ENCODE results near the gene ZNRD2.
"Not testable (repeated sequence)": the region's sequence is repeated elsewhere in the genome, so short reads cannot be mapped to it uniquely, and the experiment has no call there.

The ZNRD2 gene

DNA sequence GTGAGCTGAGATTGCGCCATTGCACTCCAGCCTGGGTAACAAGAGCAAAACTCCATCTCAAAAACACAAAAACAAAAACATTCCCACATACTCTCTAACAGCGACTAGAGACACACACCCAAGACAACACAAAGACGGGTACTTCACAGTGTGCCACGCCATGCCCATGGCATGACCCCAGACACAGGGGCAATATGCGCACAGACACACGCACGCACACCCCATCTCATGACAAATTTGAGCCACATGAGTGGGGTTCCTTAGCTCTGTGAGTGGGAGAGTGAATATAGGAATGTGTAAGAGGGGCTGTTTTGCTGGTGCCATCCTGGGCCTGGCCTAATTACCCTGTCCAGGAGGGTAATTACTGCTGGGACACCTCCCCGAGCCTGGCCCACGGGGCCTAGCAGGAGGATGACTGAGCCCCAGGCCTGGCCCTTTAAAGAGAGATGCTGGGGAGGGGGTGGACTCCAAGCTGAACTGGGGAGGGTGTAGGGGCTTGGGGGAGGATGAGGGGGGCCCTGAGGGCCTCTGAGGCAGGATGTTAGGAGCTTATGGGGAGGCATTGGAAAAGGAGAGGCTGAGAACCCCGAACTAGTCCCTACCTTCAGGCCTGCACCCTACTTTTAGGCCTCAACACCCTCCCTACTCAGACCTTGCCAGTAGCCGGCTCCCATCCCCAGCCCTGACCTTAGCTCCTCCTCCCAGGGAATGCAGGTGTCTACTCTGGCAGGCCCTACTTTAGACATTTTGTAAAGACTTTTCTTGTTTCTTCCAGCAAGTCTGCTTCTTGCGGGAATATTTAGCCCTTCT is 13.6 kb upstream of the ZNRD2 start:
- H3K4me3 ChIP-seq (ENCODE audit: low read length) = no peak overlapping the region

DNA sequence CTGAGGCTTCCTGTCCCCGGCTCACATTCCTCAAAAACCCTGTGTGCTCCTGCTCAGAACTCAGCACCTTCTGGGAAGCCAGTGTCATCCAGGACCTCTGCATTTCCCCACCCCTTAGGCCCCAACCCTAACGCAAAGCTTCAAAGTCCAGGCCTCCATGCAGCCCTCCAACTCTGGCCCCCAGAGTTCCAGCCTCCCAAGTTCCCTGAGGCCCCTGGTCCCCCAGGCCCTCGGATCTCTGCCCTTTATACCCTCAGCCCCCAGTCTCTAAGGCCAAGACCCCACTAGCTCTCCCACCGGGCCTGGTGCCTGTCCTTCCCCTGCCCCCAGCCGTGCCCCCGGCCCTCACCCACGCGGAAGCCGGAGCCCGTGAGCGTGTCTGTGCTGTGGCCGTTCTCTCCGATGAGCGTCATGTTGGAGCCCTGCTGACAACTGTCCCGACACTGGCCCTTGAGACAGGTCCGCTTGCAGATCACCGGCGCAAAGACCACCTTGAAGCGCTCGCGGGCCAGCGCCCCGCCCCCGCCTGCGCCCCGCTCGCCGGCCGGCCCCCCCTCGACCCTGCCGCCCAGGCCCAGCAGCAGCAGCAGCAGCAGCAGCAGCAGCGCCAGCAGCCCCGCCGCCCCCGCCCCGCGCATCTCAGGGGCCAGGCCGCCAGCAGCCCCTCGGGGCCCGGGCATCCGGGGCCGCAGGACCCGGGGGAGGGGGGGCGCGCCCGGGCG is 12.8 kb upstream of the ZNRD2 start:
- H3K4me3 ChIP-seq (ENCODE audit: low read length) = no peak overlapping the region
- no peak for TF ChIP-seq ZNF274 (IDR thresholded peaks at IDR 0.05; ENCODE audit: low read depth, low read length)

More for the DNA sequence above, 13.6 kb upstream of the ZNRD2 start:
- TF ChIP-seq ZNF274 (IDR thresholded peaks at IDR 0.05; ENCODE audit: low read depth, low read length) = no peak

DNA sequence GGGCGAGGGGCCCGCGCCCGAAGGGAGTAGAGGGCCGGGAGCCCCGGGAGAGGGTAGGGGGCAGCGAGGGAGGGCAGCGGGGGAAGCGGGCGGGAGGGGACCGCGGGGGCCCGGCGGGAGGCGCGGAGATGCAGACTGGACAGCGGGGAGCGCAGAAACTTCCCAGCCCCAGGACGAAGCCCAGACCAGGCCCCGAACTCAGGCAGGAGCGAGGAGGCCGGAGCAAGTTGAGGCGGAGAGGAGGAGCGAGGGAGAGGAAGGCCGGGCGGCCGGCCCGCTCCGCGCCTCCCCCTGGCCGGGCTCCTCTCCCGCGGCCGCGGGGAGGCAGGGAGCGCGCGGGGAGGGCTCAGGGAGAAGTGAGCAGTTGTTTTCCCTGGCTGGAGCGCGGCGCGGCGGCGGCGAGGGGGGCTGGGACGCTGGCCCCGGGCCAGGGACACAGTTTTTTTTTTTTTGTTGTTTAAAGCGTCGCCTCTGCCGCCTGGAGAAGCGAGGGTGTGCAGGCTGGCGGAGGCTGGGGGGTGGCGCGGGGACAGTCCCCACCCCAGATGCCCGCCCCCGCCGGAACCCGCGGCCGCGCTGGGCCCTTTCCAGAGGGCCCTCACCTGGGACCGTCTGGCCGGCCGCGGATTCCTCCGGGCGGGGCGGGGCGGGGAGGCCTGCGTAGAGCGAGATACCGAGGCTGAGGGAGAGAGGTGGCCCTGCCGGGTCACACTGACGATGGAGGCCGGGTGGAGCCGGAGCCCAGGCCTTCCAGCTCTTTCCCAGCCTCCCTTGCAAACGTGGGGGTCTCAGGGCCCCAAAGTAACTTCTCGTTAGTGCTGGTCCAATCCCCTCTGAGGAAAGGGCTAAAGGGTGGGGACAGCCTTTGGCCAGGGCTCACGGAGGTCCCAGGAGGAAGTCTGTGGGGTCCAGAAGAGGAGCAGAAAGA is 12.0 kb upstream of the ZNRD2 start, which contains the start of gene LTBP3:
Gene LTBP3, minus strand, starts transcription at position 358 of the 928 bp plus-strand sequence. CDS start 400 bp downstream, outside the sequence.
- H3K4me3 ChIP-seq (ENCODE audit: low read length) = peak within 1 kb of the TSS; percentile 19; the same call in 1 of the 2 replicates
- no peak for TF ChIP-seq ZNF274 (IDR thresholded peaks at IDR 0.05; ENCODE audit: low read depth, low read length)

DNA sequence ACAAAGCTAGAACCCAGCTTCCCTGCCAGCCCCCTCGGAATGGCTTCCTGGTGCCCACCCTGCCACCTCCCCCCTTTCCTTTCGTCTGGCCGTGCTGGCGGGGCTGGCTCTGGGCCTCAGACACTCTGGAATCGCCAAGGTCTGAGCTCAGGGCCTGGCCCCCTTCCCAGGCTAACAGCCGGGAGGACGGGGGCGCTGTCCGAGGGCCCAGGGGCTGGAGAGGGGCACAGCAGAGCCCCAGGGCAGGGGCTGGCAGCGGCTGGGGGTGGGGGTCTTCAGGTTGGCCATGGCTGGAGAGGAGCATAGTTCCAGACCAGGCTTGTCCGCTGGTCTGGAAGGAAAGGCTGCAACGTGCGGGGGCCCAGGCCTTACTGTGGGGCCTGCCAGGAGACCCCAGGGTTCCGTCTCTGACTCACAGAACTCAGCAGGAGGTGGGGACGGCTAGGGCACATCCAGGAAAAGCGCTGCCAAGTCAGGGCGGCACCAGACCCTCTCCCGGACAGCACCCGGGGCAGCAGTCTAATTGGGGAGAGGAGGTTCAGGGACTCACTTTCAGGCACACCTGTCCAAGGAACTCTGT is 11.3 kb upstream of the ZNRD2 start:
- no peak for TF ChIP-seq ZNF274 (IDR thresholded peaks at IDR 0.05; ENCODE audit: low read depth, low read length)
- no peak overlapping the region for H3K4me3 ChIP-seq (ENCODE audit: low read length)

DNA sequence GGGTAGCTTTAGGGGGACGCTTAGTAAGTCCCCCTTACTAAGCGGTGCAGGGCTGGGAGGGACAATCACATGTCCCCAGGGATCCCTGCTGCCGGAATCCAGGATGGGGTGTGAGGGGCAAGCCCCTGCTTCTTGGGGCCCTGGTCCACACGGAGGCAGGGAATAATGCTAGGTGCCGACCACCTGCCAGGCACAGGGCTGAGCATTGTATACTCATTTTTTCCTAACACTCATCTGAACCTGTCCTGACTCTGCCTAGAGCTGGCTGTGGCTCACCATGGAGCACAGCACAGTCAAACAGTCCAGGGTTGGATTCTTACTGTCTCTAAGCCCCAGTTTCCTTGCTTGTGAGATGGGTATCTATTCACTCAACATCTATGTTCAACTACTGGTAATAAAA is 10.7 kb upstream of the ZNRD2 start:
- TF ChIP-seq ZNF274 (IDR thresholded peaks at IDR 0.05; ENCODE audit: low read depth, low read length) = no peak
- H3K4me3 ChIP-seq (ENCODE audit: low read length) = no peak overlapping the region

DNA sequence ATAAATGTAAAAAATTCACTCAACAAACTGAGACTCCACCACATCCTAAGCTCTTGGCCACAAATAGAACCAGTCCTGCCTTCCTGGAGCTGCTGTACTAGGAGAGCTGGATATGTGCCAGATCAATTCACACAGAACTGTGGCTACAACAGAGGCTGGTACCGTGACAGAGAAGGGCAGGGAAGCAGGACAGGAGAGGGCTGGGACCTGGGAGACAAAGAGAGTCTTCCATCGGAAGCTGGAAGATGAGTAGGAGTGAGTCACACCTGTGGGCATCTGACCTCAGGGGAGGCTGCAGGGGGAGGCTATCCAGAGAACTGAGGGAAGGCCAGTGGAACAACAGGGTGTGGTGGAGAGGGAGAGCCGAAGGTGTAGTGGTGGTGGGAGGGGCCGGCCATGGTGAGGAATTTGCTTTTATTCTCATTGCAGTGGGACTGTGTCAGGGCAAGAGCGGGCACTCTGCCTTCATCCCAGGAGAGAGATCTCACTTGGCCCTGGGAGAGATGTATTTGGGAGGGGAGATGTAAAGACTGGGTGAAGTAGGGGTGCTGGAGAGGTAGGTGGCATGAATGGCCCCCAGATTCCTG is 10.2 kb upstream of the ZNRD2 start:
- no peak for TF ChIP-seq ZNF274 (IDR thresholded peaks at IDR 0.05; ENCODE audit: low read depth, low read length)
- no peak overlapping the region for H3K4me3 ChIP-seq (ENCODE audit: low read length)

DNA sequence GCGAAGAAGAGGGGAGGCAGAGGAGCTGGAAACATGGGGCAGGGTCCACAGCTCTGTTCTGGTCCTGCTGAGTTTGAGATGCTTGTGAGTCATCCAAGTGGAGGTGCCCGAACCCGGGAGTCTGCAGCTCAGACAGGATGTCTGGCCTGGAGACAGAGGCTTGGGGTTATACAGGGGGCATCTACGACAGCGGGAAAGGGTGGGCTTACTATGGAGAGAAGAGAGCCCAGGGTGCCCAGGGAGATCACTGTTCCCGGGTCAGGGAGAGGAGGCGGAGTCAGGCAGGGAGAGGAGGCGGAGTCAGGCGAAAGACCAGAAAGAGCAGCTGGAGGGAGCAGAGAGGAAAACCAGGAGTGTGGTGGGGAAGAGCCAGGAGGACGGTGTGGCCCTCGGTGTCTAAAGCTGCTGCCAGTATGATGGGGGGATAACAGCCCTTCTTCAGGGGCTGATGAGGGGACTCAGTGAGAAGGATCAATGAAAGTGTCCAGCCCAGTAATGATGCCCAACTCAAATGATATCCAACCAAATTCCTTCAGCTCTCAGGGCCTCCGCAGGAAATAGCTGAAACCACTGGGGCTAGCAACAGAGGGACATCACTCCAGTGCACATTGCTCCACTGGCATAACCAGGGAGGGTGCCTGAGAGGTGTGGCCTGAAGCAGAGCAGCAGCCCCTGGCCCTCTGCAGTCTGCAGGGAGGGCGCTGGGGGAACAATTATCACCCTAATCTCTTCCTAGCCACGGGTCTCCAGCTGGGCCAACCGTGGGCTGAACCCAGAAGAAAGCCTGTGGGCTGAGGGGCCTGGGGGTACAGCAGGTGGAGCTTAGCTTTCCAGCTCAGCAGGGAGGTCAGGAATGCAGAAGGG is 9.5 kb upstream of the ZNRD2 start:
- no peak for TF ChIP-seq ZNF274 (IDR thresholded peaks at IDR 0.05; ENCODE audit: low read depth, low read length)
- H3K4me3 ChIP-seq (ENCODE audit: low read length) = no peak overlapping the region

DNA sequence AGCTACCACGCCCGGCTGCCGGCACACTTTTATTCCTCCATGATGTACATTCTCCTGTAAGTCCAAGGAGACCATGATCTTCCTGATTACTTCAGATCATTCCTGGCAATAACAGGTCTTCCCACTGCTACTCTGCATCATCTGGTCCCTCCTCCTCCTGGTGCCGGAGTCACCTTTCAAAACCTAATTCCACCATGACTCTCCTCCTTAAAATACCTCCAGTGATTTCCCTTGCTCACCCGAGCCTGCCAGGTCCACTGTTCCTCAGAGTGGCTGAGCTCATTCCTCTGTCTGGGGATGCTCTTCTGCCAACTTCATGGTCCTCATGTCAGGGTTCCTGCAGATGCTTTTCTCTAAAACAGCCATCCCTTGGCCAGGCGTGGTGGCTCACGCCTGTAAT is 8.3 kb upstream of the ZNRD2 start:
- H3K4me3 ChIP-seq (ENCODE audit: low read length) = no peak overlapping the region
- no peak for TF ChIP-seq ZNF274 (IDR thresholded peaks at IDR 0.05; ENCODE audit: low read depth, low read length)

DNA sequence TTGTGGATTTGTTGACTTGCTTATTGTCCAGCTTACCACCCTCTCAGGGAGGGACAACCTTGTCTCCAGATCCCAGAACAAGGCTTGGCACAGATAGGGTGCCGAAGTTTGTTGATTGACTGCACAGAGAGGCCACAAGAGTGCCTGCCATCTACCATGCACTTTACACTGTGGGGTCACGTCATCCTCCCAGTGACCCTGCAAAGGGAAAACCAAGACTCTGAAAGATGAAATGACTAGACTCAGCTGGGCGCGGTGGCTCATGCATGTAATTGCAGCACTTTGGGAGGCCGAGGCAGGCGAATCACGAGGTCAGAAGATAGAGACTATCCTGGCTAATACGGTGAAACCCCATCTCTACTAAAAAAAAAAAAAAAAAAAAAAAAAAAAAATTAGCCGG is 7.5 kb upstream of the ZNRD2 start:
- no peak overlapping the region for H3K4me3 ChIP-seq (ENCODE audit: low read length)
- no peak for TF ChIP-seq ZNF274 (IDR thresholded peaks at IDR 0.05; ENCODE audit: low read depth, low read length)

DNA sequence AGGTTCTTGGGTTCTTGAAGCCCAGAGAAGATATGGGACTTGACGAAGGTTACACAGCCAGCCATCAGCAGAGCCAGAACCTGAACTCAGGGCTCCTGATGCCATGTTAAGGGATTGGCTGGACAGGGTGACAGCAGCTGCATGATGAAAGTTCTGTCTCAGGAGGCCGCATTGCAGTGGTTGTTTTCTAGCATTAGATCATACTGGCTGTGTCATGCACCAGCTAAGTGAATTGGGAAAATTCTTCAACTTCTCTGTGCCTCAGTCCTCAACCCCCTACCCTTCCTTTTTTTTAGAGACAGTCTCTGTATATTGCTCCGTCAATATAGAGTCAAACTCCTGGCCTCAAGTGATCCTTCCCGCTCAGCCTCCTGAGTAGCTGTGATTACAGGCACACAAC is 6.7 kb upstream of the ZNRD2 start:
- no peak for TF ChIP-seq ZNF274 (IDR thresholded peaks at IDR 0.05; ENCODE audit: low read depth, low read length)
- no peak overlapping the region for H3K4me3 ChIP-seq (ENCODE audit: low read length)

DNA sequence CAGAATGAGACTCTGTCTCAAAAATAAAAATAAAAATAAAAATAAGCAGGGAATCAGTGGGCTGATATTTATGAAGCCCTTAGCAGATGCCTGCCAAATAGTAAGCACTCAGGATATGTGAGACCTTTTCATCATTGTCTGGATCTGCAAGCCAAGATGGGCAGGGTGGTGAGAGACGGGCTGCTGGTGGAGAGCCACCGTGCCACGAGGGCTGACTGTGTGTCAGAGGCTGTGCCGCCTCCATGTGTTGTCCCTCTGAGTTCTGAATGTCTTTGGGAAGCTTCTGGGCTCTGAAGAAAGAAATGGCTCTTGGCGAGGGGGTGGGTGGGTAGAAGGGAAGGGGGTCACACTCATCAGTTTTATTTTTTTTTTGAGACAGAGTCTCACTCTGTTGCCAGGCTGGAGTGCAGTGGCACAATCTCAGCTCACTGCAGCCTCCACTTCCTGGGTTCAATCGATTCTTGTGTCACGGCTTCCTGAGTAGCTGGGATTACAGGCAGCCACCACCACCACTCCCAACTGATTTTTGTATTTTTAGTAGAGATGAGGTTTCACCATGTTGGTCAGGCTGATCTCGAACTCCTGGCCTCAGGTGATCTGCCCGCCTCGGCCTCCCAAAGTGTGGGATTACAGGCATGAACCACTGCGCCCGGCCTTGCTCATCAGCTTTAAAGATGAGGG is 5.3 kb upstream of the ZNRD2 start:
- H3K4me3 ChIP-seq (ENCODE audit: low read length) = not testable (repeated sequence)
